AG09309 (cell line): ENCODE data around the gene ICAM3.

Experiments used
- DNase-seq: peaks from one replicate; pipeline ENCODE4 v3.0.0-alpha.2; 2010; ENCODE audit warnings: low read depth
- H3K4me3 ChIP-seq: 2 replicates; pipeline ENCODE4 v1.5.1; 2011; ENCODE audit warnings: mild to moderate bottlenecking, low read depth, low read length, moderate library complexity; ENCODE audit not compliant: control insufficient read depth
- CTCF ChIP-seq: IDR thresholded peaks from 2 replicates; pipeline ENCODE4 v1.5.1; 2011; ENCODE audit warnings: mild to moderate bottlenecking, low read depth, low read length, inconsistent platforms; ENCODE audit not compliant: insufficient read depth, control insufficient read depth; ENCODE audit errors: missing control alignments

ICAM3 gene

GRCh38 chr19:10309423-10309822 lies 30.0 kb downstream of the ICAM3 start, which contains the start of gene ZGLP1:
Gene ZGLP1, minus strand, starts transcription at chr19:10309815.
- no peak for TF ChIP-seq CTCF
- H3K4me3 ChIP-seq: no peak within 1 kb of the TSS
- no peak for DNase-seq

GRCh38 chr19:10306327-10306726 lies 33.1 kb downstream of the ICAM3 start:
- no peak for TF ChIP-seq CTCF
- no peak for DNase-seq
- no peak overlapping the region for H3K4me3 ChIP-seq

- H3K4me3 ChIP-seq: no peak overlapping the region
- no peak for TF ChIP-seq CTCF
- no peak for DNase-seq
These were observed 34.2 kb downstream of the ICAM3 start for GRCh38 chr19:10305139-10305806.

- DNase-seq: no peak
- no peak overlapping the region for H3K4me3 ChIP-seq
- TF ChIP-seq CTCF: no peak
These were observed 39.6 kb downstream of the ICAM3 start for GRCh38 chr19:10299545-10300458.

GRCh38 chr19:10295847-10296591 lies 43.4 kb downstream of the ICAM3 start:
- no peak for TF ChIP-seq CTCF
- no peak for DNase-seq
- H3K4me3 ChIP-seq: no peak overlapping the region

GRCh38 chr19:10295305-10295846 lies 44.0 kb downstream of the ICAM3 start:
- no peak for DNase-seq
- no peak overlapping the region for H3K4me3 ChIP-seq
- TF ChIP-seq CTCF: peak; percentile 12
